CD14-positive monocyte (primary cell): Measurements from ENCODE around the gene THRB. TPM values are rescaled to one million over a fixed set of nuclear protein-coding genes. Genes with fewer than 3 reads are reported as not detected.

Experiments used
- DNase-seq, 3 donors: peaks; one replicate each; pipeline ENCODE4 v3.0.0-alpha.2; 2011 to 2022
- H2AFZ ChIP-seq: 2 replicates; pipeline ENCODE4 v1.6.0; 2012; ENCODE audit warnings: mild to moderate bottlenecking, low read depth, low read length, inconsistent platforms; ENCODE audit not compliant: insufficient read depth, poor library complexity, severe bottlenecking
- H3K27ac ChIP-seq, 2 donors: 1 replicate in 1 of 2; 2 replicates in 1 of 2; pipeline ENCODE4 v1.5.1; 2012 to 2013; ENCODE audit warnings: low read length in 2 of 2, control low read depth in 1 of 2, inconsistent platforms in 1 of 2, low read depth in 1 of 2, mild to moderate bottlenecking in 1 of 2
- H3K27me3 ChIP-seq, 2 donors: one replicate each; pipeline versions ENCODE4 v1.6.0 to v1.6.1; 2011 to 2013; ENCODE audit warnings: low read length in 2 of 2; ENCODE audit not compliant: control insufficient read depth in 2 of 2, insufficient read depth in 2 of 2
- H3K36me3 ChIP-seq, 2 donors: replicated peaks in 1 of 2; 1 replicate in 1 of 2; 2 replicates in 1 of 2; pipeline versions ENCODE4 v1.5.1 to v1.6.1; 2012 to 2013; ENCODE audit warnings: low read length in 2 of 2, control low read depth in 1 of 2, inconsistent platforms in 1 of 2, mild to moderate bottlenecking in 1 of 2; ENCODE audit not compliant: insufficient read depth in 2 of 2, control insufficient read depth in 1 of 2
- H3K4me1 ChIP-seq, 2 donors: 1 replicate in 1 of 2; 2 replicates in 1 of 2; pipeline versions ENCODE4 v1.5.1 to v1.6.1; 2012 to 2013; ENCODE audit warnings: low read length in 2 of 2, control low read depth in 1 of 2, inconsistent platforms in 1 of 2, mild to moderate bottlenecking in 1 of 2, moderate library complexity in 1 of 2; ENCODE audit not compliant: insufficient read depth in 2 of 2, control insufficient read depth in 1 of 2
- H3K4me2 ChIP-seq: replicated peaks from 2 replicates; pipeline ENCODE3; 2012; ENCODE audit warnings: low read length, moderate library complexity, mild to moderate bottlenecking; ENCODE audit not compliant: poor library complexity, severe bottlenecking; ENCODE audit errors: extremely low read depth
- H3K4me3 ChIP-seq, 3 experiments: fragments of 200-600 bp in 1 of 3; sonication (generic) in 1 of 3; replicated peaks in 1 of 3; 1 replicate in 2 of 3; 2 replicates in 1 of 3; pipeline ENCODE4 v1.5.1; 2011 to 2013; ENCODE audit warnings: low read length in 3 of 3, mild to moderate bottlenecking in 3 of 3, control low read depth in 2 of 3, low read depth in 2 of 3, inconsistent platforms in 1 of 3, moderate library complexity in 1 of 3
- H3K79me2 ChIP-seq: 2 replicates; pipeline ENCODE4 v1.6.0; 2012; ENCODE audit warnings: mild to moderate bottlenecking, control low read depth, inconsistent platforms, low read length, moderate library complexity; ENCODE audit not compliant: insufficient read depth
- H3K9ac ChIP-seq: 2 replicates; pipeline ENCODE4 v1.6.0; 2017; ENCODE audit warnings: low read length, mild to moderate bottlenecking; ENCODE audit not compliant: insufficient read depth, poor library complexity, severe bottlenecking
- H3K9me3 ChIP-seq, 2 donors: replicated peaks in 1 of 2; 1 replicate in 1 of 2; 2 replicates in 1 of 2; pipeline versions ENCODE4 v1.5.1 to v1.6.1; 2012 to 2013; ENCODE audit warnings: low read length in 2 of 2, control low read depth in 1 of 2; ENCODE audit not compliant: control insufficient read depth in 1 of 2, insufficient read depth in 1 of 2
- H4K20me1 ChIP-seq: 2 replicates; pipeline ENCODE4 v1.6.0; 2012; ENCODE audit warnings: mild to moderate bottlenecking, low read length, control low read depth, moderate library complexity; ENCODE audit not compliant: insufficient read depth
- H3K27ac Mint-ChIP-seq, 7 donors: one replicate each; pipeline ENCODE4 v1.8.0; 2020; ENCODE audit warnings: mild to moderate bottlenecking in 7 of 7, mixed read lengths in 7 of 7, moderate library complexity in 6 of 7, inconsistent platforms in 2 of 7
- H3K27me3 Mint-ChIP-seq, 3 donors: one replicate each; pipeline ENCODE4 v1.8.0; 2021 to 2022; ENCODE audit warnings: low read depth in 3 of 3, mild to moderate bottlenecking in 3 of 3, mixed read lengths in 3 of 3, moderate library complexity in 3 of 3, inconsistent platforms in 1 of 3
- H3K36me3 Mint-ChIP-seq, 2 donors: one replicate each; pipeline ENCODE4 v1.8.0; 2020; ENCODE audit warnings: mixed read lengths in 2 of 2, inconsistent platforms in 1 of 2, mild to moderate bottlenecking in 1 of 2
- H3K4me1 Mint-ChIP-seq: one replicate; pipeline ENCODE4 v1.8.0; 2020; ENCODE audit warnings: mild to moderate bottlenecking, mixed read lengths
- H3K4me3 Mint-ChIP-seq, 2 donors: one replicate each; pipeline ENCODE4 v1.8.0; 2020; ENCODE audit warnings: mild to moderate bottlenecking in 2 of 2, mixed read lengths in 2 of 2, moderate library complexity in 1 of 2
- H3K9me3 Mint-ChIP-seq, 7 donors: one replicate each; pipeline ENCODE4 v1.8.0; 2020 to 2022; ENCODE audit warnings: mixed read lengths in 7 of 7, mild to moderate bottlenecking in 6 of 7, moderate library complexity in 6 of 7, inconsistent platforms in 2 of 7
- WGBS: methylation state at CpG from one replicate; pipeline ENCODE4 v1.1.5; 2013; ENCODE audit warnings: missing lambda C conversion rate; ENCODE audit not compliant: insufficient coverage; 5-methylcytosine and 5-hydroxymethylcytosine counted together
- intact Hi-C, 2 donors: fragments of 100-400 bp; cut with micrococcal nuclease; formaldehyde crosslinking; loops; one replicate each; pipeline versions ENCODE4 v1.15.0 to v1.15.1; 2023
- polyA plus RNA-seq, 3 donors: library from polyadenylated mRNA; depleted of rRNA in 1 of 3; unstranded in 2 of 3; stranded (reverse) in 1 of 3; fragments of 300-500 nt in 2 of 3; fragments of >200 nt in 1 of 3; fragmentation: Illumina TruSeq in 2 of 3; gene quantifications; 1 replicate in 2 of 3; 2 replicates in 1 of 3; pipeline ENCODE4 v1.2.3, GENCODE V29; 2012 to 2021
- TF ChIP-seq, protein P1 (sequence below): fragments of 200-600 bp; IDR thresholded peaks from one replicate; pipeline ENCODE4 v1.8.0; 2022; ENCODE audit warnings: antibody characterized with exemption, mild to moderate bottlenecking

The THRB gene
- polyA plus RNA-seq, 3 donors: 0.05 TPM; not detected in 2

DNA sequence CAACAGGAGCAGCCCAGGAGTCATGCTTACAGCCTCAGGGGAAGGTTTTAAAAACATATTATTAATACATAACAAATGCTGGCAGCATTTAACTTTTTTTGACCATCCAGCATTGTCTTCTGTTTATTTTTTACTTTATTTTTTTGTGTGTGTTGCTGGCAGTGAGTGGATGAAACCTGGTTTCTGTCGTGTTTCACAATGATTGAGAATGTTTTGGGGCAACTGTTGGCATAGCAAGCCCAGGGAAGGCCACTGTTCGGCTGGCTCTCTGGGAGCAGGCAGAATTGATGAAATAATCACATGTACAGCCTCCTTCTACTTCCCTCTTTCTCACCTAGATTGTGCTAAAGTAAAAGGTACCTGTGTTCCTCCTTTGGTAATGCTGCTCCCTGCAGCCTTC, 359.4 kb downstream of the THRB start:
- H3K9me3 ChIP-seq: no peaks in the 10 kb centered on the region
- TF ChIP-seq, protein P1, sequence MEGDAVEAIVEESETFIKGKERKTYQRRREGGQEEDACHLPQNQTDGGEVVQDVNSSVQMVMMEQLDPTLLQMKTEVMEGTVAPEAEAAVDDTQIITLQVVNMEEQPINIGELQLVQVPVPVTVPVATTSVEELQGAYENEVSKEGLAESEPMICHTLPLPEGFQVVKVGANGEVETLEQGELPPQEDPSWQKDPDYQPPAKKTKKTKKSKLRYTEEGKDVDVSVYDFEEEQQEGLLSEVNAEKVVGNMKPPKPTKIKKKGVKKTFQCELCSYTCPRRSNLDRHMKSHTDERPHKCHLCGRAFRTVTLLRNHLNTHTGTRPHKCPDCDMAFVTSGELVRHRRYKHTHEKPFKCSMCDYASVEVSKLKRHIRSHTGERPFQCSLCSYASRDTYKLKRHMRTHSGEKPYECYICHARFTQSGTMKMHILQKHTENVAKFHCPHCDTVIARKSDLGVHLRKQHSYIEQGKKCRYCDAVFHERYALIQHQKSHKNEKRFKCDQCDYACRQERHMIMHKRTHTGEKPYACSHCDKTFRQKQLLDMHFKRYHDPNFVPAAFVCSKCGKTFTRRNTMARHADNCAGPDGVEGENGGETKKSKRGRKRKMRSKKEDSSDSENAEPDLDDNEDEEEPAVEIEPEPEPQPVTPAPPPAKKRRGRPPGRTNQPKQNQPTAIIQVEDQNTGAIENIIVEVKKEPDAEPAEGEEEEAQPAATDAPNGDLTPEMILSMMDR: no peak
- no peaks in the 10 kb centered on the region for H3K79me2 ChIP-seq
- no CpG with 5 or more reads among the region's 2 CpGs for WGBS
- DNase-seq: no peak
- Mint-ChIP-seq H3K9me3 (peaks cover 0 to 2% (median 1%) of the 10 kb centered on the region in 7 donors), H3K4me3 (no peak overlapping the region), H3K27me3 (peaks cover 0 to 2% (median 0%) of the 10 kb centered on the region in 3 donors), H3K4me1 (peaks cover 2% of the 10 kb centered on the region), H3K36me3 (no peaks in the 10 kb centered on the region), H3K27ac (no peak overlapping the region)
- no peak overlapping the region for H3K4me3 ChIP-seq
- no peak overlapping the region for H3K27ac ChIP-seq
- H3K27me3 ChIP-seq: no peaks in the 10 kb centered on the region
- H3K4me2 ChIP-seq: no peak overlapping the region
- H3K36me3 ChIP-seq: no peaks in the 10 kb centered on the region
- no peaks in the 10 kb centered on the region for H3K4me1 ChIP-seq
- no peak overlapping the region for H3K9ac ChIP-seq
- intact Hi-C loops: no loop called here
- H2AFZ ChIP-seq: no peak overlapping the region
- H4K20me1 ChIP-seq: no peaks in the 10 kb centered on the region

DNA sequence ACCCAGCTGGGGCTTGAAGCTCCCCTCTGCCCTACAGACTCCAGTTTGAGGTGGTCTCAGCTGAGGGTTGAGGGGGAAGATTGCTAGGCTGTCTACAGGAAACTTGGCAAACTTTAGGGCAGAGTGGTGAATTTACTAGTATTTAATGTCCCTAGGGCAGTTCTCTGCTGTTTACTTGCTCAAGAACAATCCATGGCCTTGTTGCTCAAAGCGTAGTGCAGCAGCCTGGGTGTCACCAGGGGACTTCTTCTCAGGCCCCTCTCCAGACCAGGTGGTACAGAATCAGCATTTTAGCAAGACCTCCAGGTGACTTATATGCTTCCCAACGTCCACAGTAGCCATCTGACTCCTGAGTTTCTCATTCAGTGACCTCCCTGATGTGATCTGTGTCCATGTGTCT, 360.7 kb downstream of the THRB start:
- Mint-ChIP-seq H3K9me3 (peaks cover 0 to 2% (median 1%) of the 10 kb centered on the region in 7 donors), H3K4me3 (no peak overlapping the region), H3K36me3 (no peaks in the 10 kb centered on the region), H3K27ac (no peak overlapping the region), H3K27me3 (peaks cover 0 to 2% (median 0%) of the 10 kb centered on the region in 3 donors), H3K4me1 (peaks cover 2% of the 10 kb centered on the region)
- no peaks in the 10 kb centered on the region for H3K9me3 ChIP-seq
- no peaks in the 10 kb centered on the region for H3K4me1 ChIP-seq
- H3K79me2 ChIP-seq: no peaks in the 10 kb centered on the region
- no peak overlapping the region for H3K27ac ChIP-seq
- no peak overlapping the region for H3K4me2 ChIP-seq
- no peak overlapping the region for H2AFZ ChIP-seq
- H3K27me3 ChIP-seq: no peaks in the 10 kb centered on the region
- H3K9ac ChIP-seq: no peak overlapping the region
- WGBS: 85% methylated on average over 2 of the region's 2 CpGs
- TF ChIP-seq, protein P1: no peak
- H3K4me3 ChIP-seq: no peak overlapping the region
- H3K36me3 ChIP-seq: no peaks in the 10 kb centered on the region
- no peaks in the 10 kb centered on the region for H4K20me1 ChIP-seq
- no peak for DNase-seq
- intact Hi-C loops: no loop called here
